Right forelimb (tissue), 1 donor: ENCODE data around the gene RXFP3.
"Not testable (repeated sequence)": the region's sequence is repeated elsewhere in the genome, so short reads cannot be mapped to it uniquely, and the experiment has no call there.

Experiments used
- DNase-seq: peaks from one replicate; pipeline ENCODE4 v3.0.0-alpha.2; 2018

Gene RXFP3

GRCh38 chr5:33936381-33937016, at the start of gene RXFP3:
Gene RXFP3, plus strand, starts transcription at chr5:33936386. Its CDS starts 355 bp downstream, at chr5:33936741.
- DNase-seq: no peak

- no peak for DNase-seq
These were observed 48.9 kb upstream of the RXFP3 start for GRCh38 chr5:33887268-33887667.

- DNase-seq: no peak
These were observed 47.6 kb upstream of the RXFP3 start for GRCh38 chr5:33888587-33888986.

GRCh38 chr5:33890131-33891032, 45.8 kb upstream of the RXFP3 start:
- DNase-seq: peak; percentile 62

GRCh38 chr5:33891446-33891787, 44.8 kb upstream of the RXFP3 start:
- DNase-seq: no peak

- peak; percentile 86 for DNase-seq
These were observed 44.2 kb upstream of the RXFP3 start, which contains the start of gene ADAMTS12 for GRCh38 chr5:33891788-33892619. Gene ADAMTS12, minus strand, starts transcription at chr5:33891990. Its CDS starts 134 bp downstream, at chr5:33891856.

- DNase-seq: peak; percentile 73
These were observed 43.5 kb upstream of the RXFP3 start for GRCh38 chr5:33892620-33893137.

- no peak for DNase-seq
These were observed 41.6 kb upstream of the RXFP3 start for GRCh38 chr5:33894566-33894965.

- DNase-seq: no peak
These were observed 35.0 kb upstream of the RXFP3 start for GRCh38 chr5:33901156-33901555.

GRCh38 chr5:33903118-33903517, 33.1 kb upstream of the RXFP3 start:
- no peak for DNase-seq

GRCh38 chr5:33905381-33905780, 30.8 kb upstream of the RXFP3 start:
- no peak for DNase-seq

- DNase-seq: not testable (repeated sequence)
These were observed 29.9 kb upstream of the RXFP3 start for GRCh38 chr5:33906248-33906647.

- not testable (repeated sequence) for DNase-seq
These were observed 21.3 kb upstream of the RXFP3 start for GRCh38 chr5:33914844-33915243.

- no peak for DNase-seq
These were observed 15.2 kb upstream of the RXFP3 start for GRCh38 chr5:33921002-33921401.

GRCh38 chr5:33925278-33925677, 10.9 kb upstream of the RXFP3 start:
- no peak for DNase-seq

- no peak for DNase-seq
These were observed 8.5 kb upstream of the RXFP3 start for GRCh38 chr5:33927685-33928084.

- DNase-seq: no peak
These were observed 7.9 kb upstream of the RXFP3 start for GRCh38 chr5:33928283-33928682.

GRCh38 chr5:33929925-33930690, 6.1 kb upstream of the RXFP3 start:
- DNase-seq: no peak

GRCh38 chr5:33931136-33931535, 5.0 kb upstream of the RXFP3 start:
- no peak for DNase-seq

GRCh38 chr5:33933723-33934169, 2.4 kb upstream of the RXFP3 start:
- no peak for DNase-seq

GRCh38 chr5:33934176-33934575, 2.0 kb upstream of the RXFP3 start:
- DNase-seq: no peak

- DNase-seq: peak; percentile 87
These were observed 194 bp upstream of the RXFP3 start for GRCh38 chr5:33936004-33936380.
